ENCODE results near the gene OR2D3. TPM values are rescaled to one million over a fixed set of nuclear protein-coding genes. Genes with fewer than 3 reads are reported as not detected.
"Not testable (repeated sequence)": the region's sequence is repeated elsewhere in the genome, so short reads cannot be mapped to it uniquely, and the experiment has no call there.

The OR2D3 gene
- polyA plus RNA-seq, 1 of the 3 experiments (the other 2 are of a cell fraction), result not detected

DNA sequence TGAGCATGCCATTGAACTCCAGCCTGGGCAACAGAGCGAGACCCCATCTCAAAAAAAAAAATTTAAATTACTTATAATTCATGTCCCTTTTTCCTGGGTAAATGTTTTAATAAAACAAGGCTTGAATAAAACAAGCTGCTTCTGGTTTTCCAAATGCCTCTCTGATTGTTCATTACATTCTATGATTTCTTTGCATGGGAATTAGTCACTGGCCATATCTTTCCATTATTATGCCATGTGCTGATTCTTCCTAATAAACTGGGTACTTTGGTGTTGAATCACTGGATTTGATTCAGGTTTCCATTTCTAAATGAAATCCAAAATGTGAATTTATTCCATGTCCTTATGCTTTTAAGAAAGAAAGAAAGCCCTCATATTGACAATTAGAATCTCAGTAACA, 48.0 kb downstream of the OR2D3 start:
- no peaks in the 10 kb centered on the region for H3K79me2 ChIP-seq (ENCODE audit: insufficient read depth)
- no peak overlapping the region for H3K4me3 ChIP-seq (ENCODE audit: low read depth in 2 of 2, low read length in 1 of 2)
- H3K27me3 ChIP-seq (ENCODE audit: insufficient read depth), result no peaks in the 10 kb centered on the region
- TF ChIP-seq, protein P1, sequence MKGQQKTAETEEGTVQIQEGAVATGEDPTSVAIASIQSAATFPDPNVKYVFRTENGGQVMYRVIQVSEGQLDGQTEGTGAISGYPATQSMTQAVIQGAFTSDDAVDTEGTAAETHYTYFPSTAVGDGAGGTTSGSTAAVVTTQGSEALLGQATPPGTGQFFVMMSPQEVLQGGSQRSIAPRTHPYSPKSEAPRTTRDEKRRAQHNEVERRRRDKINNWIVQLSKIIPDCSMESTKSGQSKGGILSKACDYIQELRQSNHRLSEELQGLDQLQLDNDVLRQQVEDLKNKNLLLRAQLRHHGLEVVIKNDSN (IDR thresholded peaks at IDR 0.05; ENCODE audit: borderline replicate concordance, low read depth), result no peak
- TF ChIP-seq NFIC (IDR thresholded peaks at IDR 0.05; ENCODE audit: borderline replicate concordance), result no peak
- no peak for TF ChIP-seq TEAD4 (IDR thresholded peaks at IDR 0.05; ENCODE audit: borderline replicate concordance, insufficient read depth)
- no peak for TF ChIP-seq RCOR1 (IDR thresholded peaks at IDR 0.05; ENCODE audit: low read length)
- TF ChIP-seq, protein P2, sequence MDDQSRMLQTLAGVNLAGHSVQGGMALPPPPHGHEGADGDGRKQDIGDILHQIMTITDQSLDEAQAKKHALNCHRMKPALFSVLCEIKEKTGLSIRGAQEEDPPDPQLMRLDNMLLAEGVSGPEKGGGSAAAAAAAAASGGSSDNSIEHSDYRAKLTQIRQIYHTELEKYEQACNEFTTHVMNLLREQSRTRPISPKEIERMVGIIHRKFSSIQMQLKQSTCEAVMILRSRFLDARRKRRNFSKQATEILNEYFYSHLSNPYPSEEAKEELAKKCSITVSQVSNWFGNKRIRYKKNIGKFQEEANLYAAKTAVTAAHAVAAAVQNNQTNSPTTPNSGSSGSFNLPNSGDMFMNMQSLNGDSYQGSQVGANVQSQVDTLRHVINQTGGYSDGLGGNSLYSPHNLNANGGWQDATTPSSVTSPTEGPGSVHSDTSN (IDR thresholded peaks at IDR 0.05), result no peak
- TF ChIP-seq GATA2 (CRISPR knock-in tag; IDR thresholded peaks at IDR 0.05), result no peak
- no peak for TF ChIP-seq RFX5 (IDR thresholded peaks at IDR 0.05; ENCODE audit: low read length)
- no peak for TF ChIP-seq MEF2A (IDR thresholded peaks at IDR 0.05; ENCODE audit: borderline replicate concordance, low read depth)
- no peak for TF ChIP-seq NRF1 (IDR thresholded peaks at IDR 0.05; ENCODE audit: low read depth, low read length)
- no peak for TF ChIP-seq RAD21 (IDR thresholded peaks at IDR 0.05; ENCODE audit: low read length)
- TF ChIP-seq, protein P3, sequence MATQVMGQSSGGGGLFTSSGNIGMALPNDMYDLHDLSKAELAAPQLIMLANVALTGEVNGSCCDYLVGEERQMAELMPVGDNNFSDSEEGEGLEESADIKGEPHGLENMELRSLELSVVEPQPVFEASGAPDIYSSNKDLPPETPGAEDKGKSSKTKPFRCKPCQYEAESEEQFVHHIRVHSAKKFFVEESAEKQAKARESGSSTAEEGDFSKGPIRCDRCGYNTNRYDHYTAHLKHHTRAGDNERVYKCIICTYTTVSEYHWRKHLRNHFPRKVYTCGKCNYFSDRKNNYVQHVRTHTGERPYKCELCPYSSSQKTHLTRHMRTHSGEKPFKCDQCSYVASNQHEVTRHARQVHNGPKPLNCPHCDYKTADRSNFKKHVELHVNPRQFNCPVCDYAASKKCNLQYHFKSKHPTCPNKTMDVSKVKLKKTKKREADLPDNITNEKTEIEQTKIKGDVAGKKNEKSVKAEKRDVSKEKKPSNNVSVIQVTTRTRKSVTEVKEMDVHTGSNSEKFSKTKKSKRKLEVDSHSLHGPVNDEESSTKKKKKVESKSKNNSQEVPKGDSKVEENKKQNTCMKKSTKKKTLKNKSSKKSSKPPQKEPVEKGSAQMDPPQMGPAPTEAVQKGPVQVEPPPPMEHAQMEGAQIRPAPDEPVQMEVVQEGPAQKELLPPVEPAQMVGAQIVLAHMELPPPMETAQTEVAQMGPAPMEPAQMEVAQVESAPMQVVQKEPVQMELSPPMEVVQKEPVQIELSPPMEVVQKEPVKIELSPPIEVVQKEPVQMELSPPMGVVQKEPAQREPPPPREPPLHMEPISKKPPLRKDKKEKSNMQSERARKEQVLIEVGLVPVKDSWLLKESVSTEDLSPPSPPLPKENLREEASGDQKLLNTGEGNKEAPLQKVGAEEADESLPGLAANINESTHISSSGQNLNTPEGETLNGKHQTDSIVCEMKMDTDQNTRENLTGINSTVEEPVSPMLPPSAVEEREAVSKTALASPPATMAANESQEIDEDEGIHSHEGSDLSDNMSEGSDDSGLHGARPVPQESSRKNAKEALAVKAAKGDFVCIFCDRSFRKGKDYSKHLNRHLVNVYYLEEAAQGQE (IDR thresholded peaks at IDR 0.05; ENCODE audit: low read depth, low read length), result no peak
- no peak for TF ChIP-seq GABPA (IDR thresholded peaks at IDR 0.05; ENCODE audit: low read depth)
- no peak for TF ChIP-seq RXRA (IDR thresholded peaks at IDR 0.05; ENCODE audit: borderline replicate concordance, low read depth)
- 18% methylated on average over 1 of the region's 1 CpG for WGBS (ENCODE audit: low lambda C conversion rate)
- H2AFZ ChIP-seq (ENCODE audit: low read depth), result no peak overlapping the region
- H3K27ac ChIP-seq (ENCODE audit: low read depth in 2 of 2, low read length in 1 of 2), result no peak overlapping the region
- no peaks in the 10 kb centered on the region for H3F3A ChIP-seq (replicated peaks; ENCODE audit: insufficient read depth)
- CTCF ChIA-PET, result interaction anchor here (0.9 to 1.1 kb wide), 2 partner anchors 14 to 473 kb away, joined by 3 read pairs; no protein-coding TSS in a partner anchor
- no peaks in the 10 kb centered on the region for H3K9me2 ChIP-seq
- H3K4me1 ChIP-seq (ENCODE audit: control insufficient read depth in 1 of 2, insufficient read depth in 2 of 2, low read depth in 1 of 2, low read length in 1 of 2), result no peaks in the 10 kb centered on the region
- no peak overlapping the region for H3K9ac ChIP-seq
- no peak for DNase-seq
- no peak overlapping the region for H3K4me2 ChIP-seq
- H3K36me3 ChIP-seq (replicated peaks in 1 of 2; ENCODE audit: control insufficient read depth in 1 of 2, insufficient read depth in 2 of 2, low read length in 1 of 2), result no peaks in the 10 kb centered on the region
- no peaks in the 10 kb centered on the region for H3K9me3 ChIP-seq
- H4K20me1 ChIP-seq (ENCODE audit: insufficient read depth), result no peaks in the 10 kb centered on the region
- POLR2A ChIA-PET, result no interaction called here

DNA sequence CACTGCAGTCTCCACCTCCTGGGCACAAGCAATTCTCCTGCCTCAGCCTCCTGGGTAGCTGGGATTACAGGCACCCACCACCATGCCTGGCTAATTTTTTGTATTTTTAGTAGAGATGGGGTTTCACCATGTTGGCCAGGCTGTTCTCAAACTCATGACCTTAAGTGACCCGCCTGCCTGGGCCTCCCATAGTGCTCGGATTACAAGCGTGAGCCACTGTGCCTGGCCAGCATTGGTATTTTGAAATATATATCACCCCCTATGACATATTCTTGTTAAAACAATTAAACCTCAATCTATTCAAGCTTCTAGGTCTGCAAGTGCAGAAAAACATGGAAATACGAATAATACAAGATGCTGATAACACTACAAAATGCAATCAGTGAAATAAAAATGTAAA, 49.1 kb downstream of the OR2D3 start:
- H3K27ac ChIP-seq (ENCODE audit: low read depth in 2 of 2, low read length in 1 of 2); H3K27me3 ChIP-seq (ENCODE audit: insufficient read depth); H3K4me1 ChIP-seq (ENCODE audit: control insufficient read depth in 1 of 2, insufficient read depth in 2 of 2, low read depth in 1 of 2, low read length in 1 of 2); H3K9me3 ChIP-seq; H3K4me2 ChIP-seq; H2AFZ ChIP-seq (ENCODE audit: low read depth); H3K9me2 ChIP-seq; H3K36me3 ChIP-seq (replicated peaks in 1 of 2; ENCODE audit: control insufficient read depth in 1 of 2, insufficient read depth in 2 of 2, low read length in 1 of 2); H3K79me2 ChIP-seq (ENCODE audit: insufficient read depth); H3F3A ChIP-seq (replicated peaks; ENCODE audit: insufficient read depth); DNase-seq; H3K4me3 ChIP-seq (ENCODE audit: low read depth in 2 of 2, low read length in 1 of 2); H4K20me1 ChIP-seq (ENCODE audit: insufficient read depth); H3K9ac ChIP-seq; POLR2A ChIA-PET: not testable (repeated sequence)
- 6% methylated on average over 4 of the region's 4 CpGs for WGBS (ENCODE audit: low lambda C conversion rate)
- CTCF ChIA-PET, result interaction anchor here (0.9 to 1.1 kb wide), 2 partner anchors 15 to 472 kb away, joined by 3 read pairs; no protein-coding TSS in a partner anchor

Other genes with a start within 250 kb of the OR2D3 start
- 88.3 and 88.6 TPM in 2 replicates for gene MRPL17, start 237.7 kb upstream of the OR2D3 start, polyA plus RNA-seq (2012; rRNA removed)
- gene OR2AG2, start 149.0 kb upstream of the OR2D3 start, polyA plus RNA-seq (2012; rRNA removed), result not detected in 2 replicates
- gene OR2AG1, start 138.0 kb upstream of the OR2D3 start, polyA plus RNA-seq (2012; rRNA removed), result not detected in 2 replicates
- not detected in 2 replicates for gene OR6A2, start 121.3 kb upstream of the OR2D3 start, polyA plus RNA-seq (2012; rRNA removed)
- gene OR10A5, start 75.3 kb upstream of the OR2D3 start, polyA plus RNA-seq (2012; rRNA removed), result not detected in 2 replicates
- not detected in 2 replicates for gene OR10A2, start 57.9 kb upstream of the OR2D3 start, polyA plus RNA-seq (2012; rRNA removed)
- gene OR10A4, start 44.4 kb upstream of the OR2D3 start, polyA plus RNA-seq (2012; rRNA removed), result not detected in 2 replicates
- gene OR2D2, start 28.5 kb upstream of the OR2D3 start, polyA plus RNA-seq (2012; rRNA removed), result not detected in 2 replicates
- 0.15 and 0.54 TPM in 2 replicates for gene ZNF215, start 5.4 kb downstream of the OR2D3 start, polyA plus RNA-seq (2012; rRNA removed)
- 1.4 and 2.5 TPM in 2 replicates for gene ZNF214, start 99.3 kb downstream of the OR2D3 start, polyA plus RNA-seq (2012; rRNA removed)
- not detected in 2 replicates for gene NLRP14, start 99.5 kb downstream of the OR2D3 start, polyA plus RNA-seq (2012; rRNA removed)
- gene RBMXL2, start 168.0 kb downstream of the OR2D3 start, polyA plus RNA-seq (2012; rRNA removed), result not detected in 2 replicates